ENCODE data around the gene DNAJC8. TPM values are rescaled to one million over a fixed set of nuclear protein-coding genes. Genes with fewer than 3 reads are reported as not detected.

Gene DNAJC8
- total RNA-seq, 5 donors from 2014 or later (not counting 1 experiment from before 2014, with no cell fraction given) = 61.8 to 68.0 (median 67.2) TPM

- Mint-ChIP-seq H3K4me3 (peak overlapping the region; percentile 83 to 93 (median 86)), H3K36me3 (no peaks in the 10 kb centered on the region), H3K27ac (peak overlapping the region; percentile 88 to 94), H3K4me1 (peaks cover 50 to 58% (median 57%) of the 10 kb centered on the region in 3 donors), H3K9me3 (no peaks in the 10 kb centered on the region), H3K27me3 (no peaks in the 10 kb centered on the region)
- H3K9me3 ChIP-seq = no peaks in the 10 kb centered on the region
- ATAC-seq (replicated peaks in 1 of 4) = no peak
- peak overlapping the region; percentile 95 for H3K27ac ChIP-seq (ENCODE audit: low read length)
- no peaks in the 10 kb centered on the region for H3K27me3 ChIP-seq (replicated peaks in 1 of 2; ENCODE audit: control insufficient read depth in 2 of 2, extremely low read depth in 1 of 2, insufficient read depth in 2 of 2, low read length in 1 of 2)
- WGBS (ENCODE audit: insufficient coverage) = 61% methylated on average over 5 of the region's 11 CpGs
- H3K4me3 ChIP-seq (ENCODE audit: control insufficient read depth in 1 of 2, extremely low read depth in 1 of 2, low read length in 1 of 2) = peak overlapping the region; percentile 37 to 50
- H3K4me1 ChIP-seq (ENCODE audit: control insufficient read depth in 1 of 2, extremely low read depth in 1 of 2, insufficient read depth in 2 of 2, low read length in 2 of 2) = peaks cover 50 to 54% of the 10 kb centered on the region in 2 experiments
- CTCF ChIA-PET = interaction anchor here (0.6 to 2.7 kb wide), 23 partner anchors 9 to 629 kb away, joined by 3 to 20 read pairs (median 5); partner anchors contain the start of genes ATP5IF1 (in 1 of the 2), MED18 (in 1 of the 2), PHACTR4 (in 1 of the 2) and RCC1 (in 1 of the 2)
- POLR2A ChIA-PET = interaction anchor here (0.7 to 4.6 kb wide), 3 partner anchors 12 to 123 kb away, joined by 3 to 37 read pairs (median 19); partner anchors contain the start of genes ATP5IF1 (in 1 of the 2) and MED18 (in 1 of the 2)
- no peaks in the 10 kb centered on the region for H3K36me3 ChIP-seq (ENCODE audit: control insufficient read depth in 2 of 2, extremely low read depth in 1 of 2, insufficient read depth in 1 of 2, low read length in 1 of 2)
- peak in 4 of 35 experiments; percentile 4 to 20 (median 14) for DNase-seq
These were observed 14.9 kb upstream of the DNAJC8 start for GRCh38 chr1:28247612-28248272.

GRCh38 chr1:28246427-28246832 is 13.6 kb upstream of the DNAJC8 start:
- Mint-ChIP-seq H3K27me3 (no peaks in the 10 kb centered on the region), H3K4me1 (peaks cover 51 to 63% (median 61%) of the 10 kb centered on the region in 3 donors), H3K4me3 (peak overlapping the region; percentile 83 to 93 (median 86)), H3K27ac (peak overlapping the region; percentile 88 to 94), H3K36me3 (no peaks in the 10 kb centered on the region), H3K9me3 (no peaks in the 10 kb centered on the region)
- DNase-seq = peak in 29 of 35 experiments; percentile 25 to 86 (median 56)
- 0% methylated on average over 2 of the region's 11 CpGs for whole genome bisulfite sequencing (ENCODE audit: insufficient coverage)
- ChIA-PET POLR2A (interaction anchor here (0.5 to 4.6 kb wide), 28 partner anchors 9 to 1868 kb away, joined by 3 to 37 read pairs (median 6); partner anchors contain the start of genes ATP5IF1 (in 2 of the 2), DNAJC8 (in 1 of the 2), FAM76A (in 1 of the 2) and MED18 (in 1 of the 2)), CTCF (interaction anchor here (0.6 to 2.1 kb wide), 14 partner anchors 9 to 1413 kb away, joined by 3 to 17 read pairs (median 4); partner anchors contain the start of genes ATP5IF1 (in 2 of the 2), FAM76A (in 1 of the 2), MED18 (in 1 of the 2) and SRSF4 (in 1 of the 2))
- peak overlapping the region; percentile 95 for H3K27ac ChIP-seq (ENCODE audit: low read length)
- H3K36me3 ChIP-seq (ENCODE audit: control insufficient read depth in 2 of 2, extremely low read depth in 1 of 2, insufficient read depth in 1 of 2, low read length in 1 of 2) = no peaks in the 10 kb centered on the region
- no peaks in the 10 kb centered on the region for H3K27me3 ChIP-seq (replicated peaks in 1 of 2; ENCODE audit: control insufficient read depth in 2 of 2, extremely low read depth in 1 of 2, insufficient read depth in 2 of 2, low read length in 1 of 2)
- peak overlapping the region; percentile 67 to 70 for H3K4me3 ChIP-seq (ENCODE audit: control insufficient read depth in 1 of 2, extremely low read depth in 1 of 2, low read length in 1 of 2)
- H3K4me1 ChIP-seq (ENCODE audit: control insufficient read depth in 1 of 2, extremely low read depth in 1 of 2, insufficient read depth in 2 of 2, low read length in 2 of 2) = peaks cover 53 to 61% of the 10 kb centered on the region in 2 experiments
- ATAC-seq (replicated peaks in 1 of 4) = peak; percentile 10 to 65 (median 22)
- H3K9me3 ChIP-seq = no peaks in the 10 kb centered on the region

- H3K27ac Mint-ChIP-seq = peak overlapping the region; percentile 92 to 95
- Histone ChIP-seq H3K4me3 (ENCODE audit: control insufficient read depth in 1 of 2, extremely low read depth in 1 of 2, low read length in 1 of 2) (peak overlapping the region in 1 of 2 donors; percentile 11), H3K9me3 (no peaks in the 10 kb centered on the region), H3K27ac (ENCODE audit: low read length) (peak overlapping the region; percentile 95), H3K36me3 (ENCODE audit: control insufficient read depth in 2 of 2, extremely low read depth in 1 of 2, insufficient read depth in 1 of 2, low read length in 1 of 2) (no peaks in the 10 kb centered on the region), H3K4me1 (ENCODE audit: control insufficient read depth in 1 of 2, extremely low read depth in 1 of 2, insufficient read depth in 2 of 2, low read length in 2 of 2) (peaks cover 53 to 59% of the 10 kb centered on the region in 2 experiments), H3K27me3 (replicated peaks in 1 of 2; ENCODE audit: control insufficient read depth in 2 of 2, extremely low read depth in 1 of 2, insufficient read depth in 2 of 2, low read length in 1 of 2) (no peaks in the 10 kb centered on the region)
- H3K36me3 Mint-ChIP-seq = no peaks in the 10 kb centered on the region
- H3K27me3 Mint-ChIP-seq = no peaks in the 10 kb centered on the region
- H3K4me3 Mint-ChIP-seq = peak overlapping the region; percentile 13 to 72 (median 66)
- ATAC-seq (replicated peaks in 1 of 4) = no peak
- ChIA-PET CTCF (interaction anchor here (0.5 to 2.1 kb wide), 6 partner anchors 13 to 1565 kb away, joined by 3 to 10 read pairs (median 3); no protein-coding TSS in a partner anchor), POLR2A (interaction anchor here (0.6 to 4.6 kb wide), 3 partner anchors 9 to 1553 kb away, joined by 3 to 37 read pairs (median 9); partner anchors contain the start of genes ATP5IF1 (in 1 of the 2) and DNAJC8 (in 1 of the 2))
- peaks cover 51 to 61% (median 59%) of the 10 kb centered on the region in 3 donors for H3K4me1 Mint-ChIP-seq
- no peak for DNase-seq
- no peaks in the 10 kb centered on the region for H3K9me3 Mint-ChIP-seq
- WGBS (ENCODE audit: insufficient coverage) = 72% methylated on average over 10 of the region's 13 CpGs
These were observed 11.9 kb upstream of the DNAJC8 start for GRCh38 chr1:28244549-28245251.

GRCh38 chr1:28243685-28244311 is 11.0 kb upstream of the DNAJC8 start:
- Histone ChIP-seq H3K27ac (ENCODE audit: low read length) (peak overlapping the region; percentile 95), H3K27me3 (replicated peaks in 1 of 2; ENCODE audit: control insufficient read depth in 2 of 2, extremely low read depth in 1 of 2, insufficient read depth in 2 of 2, low read length in 1 of 2) (no peaks in the 10 kb centered on the region), H3K36me3 (ENCODE audit: control insufficient read depth in 2 of 2, extremely low read depth in 1 of 2, insufficient read depth in 1 of 2, low read length in 1 of 2) (no peaks in the 10 kb centered on the region), H3K4me1 (ENCODE audit: control insufficient read depth in 1 of 2, extremely low read depth in 1 of 2, insufficient read depth in 2 of 2, low read length in 2 of 2) (peaks cover 46 to 53% of the 10 kb centered on the region in 2 experiments), H3K4me3 (ENCODE audit: control insufficient read depth in 1 of 2, extremely low read depth in 1 of 2, low read length in 1 of 2) (no peak overlapping the region), H3K9me3 (no peaks in the 10 kb centered on the region)
- peaks cover 43 to 54% (median 52%) of the 10 kb centered on the region in 3 donors for H3K4me1 Mint-ChIP-seq
- H3K4me3 Mint-ChIP-seq = peak overlapping the region; percentile 13 to 72 (median 44)
- peak overlapping the region; percentile 92 to 95 for H3K27ac Mint-ChIP-seq
- no peak for ATAC-seq (replicated peaks in 1 of 4)
- DNase-seq = peak in 1 of 35 experiments; percentile 51
- H3K27me3 Mint-ChIP-seq = no peaks in the 10 kb centered on the region
- POLR2A ChIA-PET = interaction anchor here (0.6 to 4.6 kb wide), 7 partner anchors 8 to 1552 kb away, joined by 3 to 37 read pairs (median 3); partner anchors contain the start of gene ATP5IF1 (in 1 of the 2)
- H3K9me3 Mint-ChIP-seq = no peaks in the 10 kb centered on the region
- H3K36me3 Mint-ChIP-seq = no peaks in the 10 kb centered on the region
- CTCF ChIA-PET = interaction anchor here in 1 of 2 donors (0.6 to 0.8 kb wide), 2 partner anchors 154 to 1564 kb away, joined by 3 read pairs; no protein-coding TSS in a partner anchor
- WGBS (ENCODE audit: insufficient coverage) = no CpG with 5 or more reads among the region's 2 CpGs

GRCh38 chr1:28241638-28242241 is 8.9 kb upstream of the DNAJC8 start:
- WGBS (ENCODE audit: insufficient coverage) = 95% methylated on average over 7 of the region's 10 CpGs
- Mint-ChIP-seq H3K36me3 (no peaks in the 10 kb centered on the region), H3K4me3 (no peak overlapping the region), H3K27me3 (no peaks in the 10 kb centered on the region), H3K9me3 (no peaks in the 10 kb centered on the region), H3K27ac (peak overlapping the region in 1 of 2 donors; percentile 22), H3K4me1 (peaks cover 27 to 38% (median 34%) of the 10 kb centered on the region in 3 donors)
- ATAC-seq (replicated peaks in 1 of 4) (no peak), DNase-seq (no peak)
- no peaks in the 10 kb centered on the region for H3K27me3 ChIP-seq (replicated peaks in 1 of 2; ENCODE audit: control insufficient read depth in 2 of 2, extremely low read depth in 1 of 2, insufficient read depth in 2 of 2, low read length in 1 of 2)
- H3K9me3 ChIP-seq = no peaks in the 10 kb centered on the region
- H3K4me1 ChIP-seq (ENCODE audit: control insufficient read depth in 1 of 2, extremely low read depth in 1 of 2, insufficient read depth in 2 of 2, low read length in 2 of 2) = peaks cover 43 to 45% of the 10 kb centered on the region in 2 experiments
- no peak overlapping the region for H3K27ac ChIP-seq (ENCODE audit: low read length)
- no peak overlapping the region for H3K4me3 ChIP-seq (ENCODE audit: control insufficient read depth in 1 of 2, extremely low read depth in 1 of 2, low read length in 1 of 2)
- ChIA-PET POLR2A (no interaction called here), CTCF (no interaction called here)
- H3K36me3 ChIP-seq (ENCODE audit: control insufficient read depth in 2 of 2, extremely low read depth in 1 of 2, insufficient read depth in 1 of 2, low read length in 1 of 2) = peaks cover 0 to 6% of the 10 kb centered on the region in 2 donors

Data from T-cell (primary cell).